ENCODE results near the gene RFPL3.

RFPL3 gene

GRCh38 chr22:32395107-32395506 is 37.4 kb downstream of the RFPL3 start:
- Histone ChIP-seq H3K9me3 (ENCODE audit: control insufficient read depth, insufficient read depth, low read length) (no peaks in the 10 kb centered on the region), H3K27ac (ENCODE audit: low read depth, low read length) (no peak overlapping the region), H3K27me3 (ENCODE audit: control insufficient read depth, insufficient read depth, low read length) (no peaks in the 10 kb centered on the region), H3K4me1 (ENCODE audit: control insufficient read depth, insufficient read depth, low read length) (no peaks in the 10 kb centered on the region), H3K9ac (ENCODE audit: low read depth, low read length) (no peak overlapping the region), H3K36me3 (ENCODE audit: control insufficient read depth, insufficient read depth, low read length) (peaks cover 95% of the 10 kb centered on the region), H3K4me3 (ENCODE audit: low read depth, low read length) (no peak overlapping the region)

GRCh38 chr22:32396255-32396654 is 38.6 kb downstream of the RFPL3 start:
- Histone ChIP-seq H3K27me3 (ENCODE audit: control insufficient read depth, insufficient read depth, low read length) (no peaks in the 10 kb centered on the region), H3K9ac (ENCODE audit: low read depth, low read length) (no peak overlapping the region), H3K9me3 (ENCODE audit: control insufficient read depth, insufficient read depth, low read length) (no peaks in the 10 kb centered on the region), H3K4me3 (ENCODE audit: low read depth, low read length) (no peak overlapping the region), H3K27ac (ENCODE audit: low read depth, low read length) (no peak overlapping the region), H3K36me3 (ENCODE audit: control insufficient read depth, insufficient read depth, low read length) (peaks cover 97% of the 10 kb centered on the region), H3K4me1 (ENCODE audit: control insufficient read depth, insufficient read depth, low read length) (no peaks in the 10 kb centered on the region)

- Histone ChIP-seq H3K4me3 (ENCODE audit: low read depth, low read length) (no peak overlapping the region), H3K9me3 (ENCODE audit: control insufficient read depth, insufficient read depth, low read length) (no peaks in the 10 kb centered on the region), H3K27ac (ENCODE audit: low read depth, low read length) (no peak overlapping the region), H3K9ac (ENCODE audit: low read depth, low read length) (no peak overlapping the region), H3K27me3 (ENCODE audit: control insufficient read depth, insufficient read depth, low read length) (no peaks in the 10 kb centered on the region), H3K4me1 (ENCODE audit: control insufficient read depth, insufficient read depth, low read length) (no peaks in the 10 kb centered on the region), H3K36me3 (ENCODE audit: control insufficient read depth, insufficient read depth, low read length) (peaks cover 98% of the 10 kb centered on the region)
Measured at GRCh38 chr22:32396746-32397145, 39.1 kb downstream of the RFPL3 start.

- Histone ChIP-seq H3K9ac (ENCODE audit: low read depth, low read length) (no peak overlapping the region), H3K27ac (ENCODE audit: low read depth, low read length) (no peak overlapping the region), H3K9me3 (ENCODE audit: control insufficient read depth, insufficient read depth, low read length) (no peaks in the 10 kb centered on the region), H3K4me3 (ENCODE audit: low read depth, low read length) (no peak overlapping the region), H3K27me3 (ENCODE audit: control insufficient read depth, insufficient read depth, low read length) (no peaks in the 10 kb centered on the region), H3K4me1 (ENCODE audit: control insufficient read depth, insufficient read depth, low read length) (no peaks in the 10 kb centered on the region), H3K36me3 (ENCODE audit: control insufficient read depth, insufficient read depth, low read length) (peaks cover 95% of the 10 kb centered on the region)
Measured at GRCh38 chr22:32401486-32401885, 43.8 kb downstream of the RFPL3 start.

- Histone ChIP-seq H3K9ac (ENCODE audit: low read depth, low read length) (no peak overlapping the region), H3K9me3 (ENCODE audit: control insufficient read depth, insufficient read depth, low read length) (no peaks in the 10 kb centered on the region), H3K27me3 (ENCODE audit: control insufficient read depth, insufficient read depth, low read length) (no peaks in the 10 kb centered on the region), H3K4me3 (ENCODE audit: low read depth, low read length) (no peak overlapping the region), H3K27ac (ENCODE audit: low read depth, low read length) (no peak overlapping the region), H3K4me1 (ENCODE audit: control insufficient read depth, insufficient read depth, low read length) (no peaks in the 10 kb centered on the region), H3K36me3 (ENCODE audit: control insufficient read depth, insufficient read depth, low read length) (peaks cover 94% of the 10 kb centered on the region)
Measured at GRCh38 chr22:32404021-32404420, 46.4 kb downstream of the RFPL3 start.

GRCh38 chr22:32407312-32407711 is 49.6 kb downstream of the RFPL3 start:
- Histone ChIP-seq H3K9ac (ENCODE audit: low read depth, low read length) (no peak overlapping the region), H3K27ac (ENCODE audit: low read depth, low read length) (no peak overlapping the region), H3K4me1 (ENCODE audit: control insufficient read depth, insufficient read depth, low read length) (peaks cover 8% of the 10 kb centered on the region), H3K9me3 (ENCODE audit: control insufficient read depth, insufficient read depth, low read length) (no peaks in the 10 kb centered on the region), H3K36me3 (ENCODE audit: control insufficient read depth, insufficient read depth, low read length) (peaks cover 73% of the 10 kb centered on the region), H3K27me3 (ENCODE audit: control insufficient read depth, insufficient read depth, low read length) (no peaks in the 10 kb centered on the region), H3K4me3 (ENCODE audit: low read depth, low read length) (no peak overlapping the region)

GRCh38 chr22:32407936-32408335 is 50.3 kb downstream of the RFPL3 start:
- Histone ChIP-seq H3K36me3 (ENCODE audit: control insufficient read depth, insufficient read depth, low read length) (peaks cover 69% of the 10 kb centered on the region), H3K9ac (ENCODE audit: low read depth, low read length) (no peak overlapping the region), H3K9me3 (ENCODE audit: control insufficient read depth, insufficient read depth, low read length) (no peaks in the 10 kb centered on the region), H3K27me3 (ENCODE audit: control insufficient read depth, insufficient read depth, low read length) (no peaks in the 10 kb centered on the region), H3K27ac (ENCODE audit: low read depth, low read length) (no peak overlapping the region), H3K4me1 (ENCODE audit: control insufficient read depth, insufficient read depth, low read length) (peaks cover 11% of the 10 kb centered on the region), H3K4me3 (ENCODE audit: low read depth, low read length) (no peak overlapping the region)

GRCh38 chr22:32409977-32410376 is 52.3 kb downstream of the RFPL3 start:
- no peak overlapping the region for H3K4me3 ChIP-seq (ENCODE audit: low read depth, low read length)
- H3K27me3 ChIP-seq (ENCODE audit: control insufficient read depth, insufficient read depth, low read length): no peaks in the 10 kb centered on the region
- H3K9ac ChIP-seq (ENCODE audit: low read depth, low read length): no peak overlapping the region
- H3K27ac ChIP-seq (ENCODE audit: low read depth, low read length): no peak overlapping the region
- peaks cover 51% of the 10 kb centered on the region for H3K36me3 ChIP-seq (ENCODE audit: control insufficient read depth, insufficient read depth, low read length)
- H3K9me3 ChIP-seq (ENCODE audit: control insufficient read depth, insufficient read depth, low read length): no peaks in the 10 kb centered on the region
- H3K4me1 ChIP-seq (ENCODE audit: control insufficient read depth, insufficient read depth, low read length): peaks cover 14% of the 10 kb centered on the region

GRCh38 chr22:32410459-32410858 is 52.8 kb downstream of the RFPL3 start:
- Histone ChIP-seq H3K27ac (ENCODE audit: low read depth, low read length) (no peak overlapping the region), H3K9me3 (ENCODE audit: control insufficient read depth, insufficient read depth, low read length) (no peaks in the 10 kb centered on the region), H3K4me3 (ENCODE audit: low read depth, low read length) (peak overlapping the region; percentile 87; the same call in 1 of the 2 replicates), H3K4me1 (ENCODE audit: control insufficient read depth, insufficient read depth, low read length) (peaks cover 14% of the 10 kb centered on the region), H3K27me3 (ENCODE audit: control insufficient read depth, insufficient read depth, low read length) (no peaks in the 10 kb centered on the region), H3K9ac (ENCODE audit: low read depth, low read length) (no peak overlapping the region), H3K36me3 (ENCODE audit: control insufficient read depth, insufficient read depth, low read length) (peaks cover 46% of the 10 kb centered on the region)

Measured in HUES48 (cell line).